ENCODE results near the gene TRIM47. TPM values are rescaled to one million over a fixed set of nuclear protein-coding genes. Genes with fewer than 3 reads are reported as not detected.

TRIM47 gene
- total and polyA plus RNA-seq, 4 donors: 6.9 to 18.5 (median 13.8) TPM

GRCh38 chr17:75825748-75826370, 52.5 kb downstream of the TRIM47 start:
- WGBS: 94% methylated on average over 12 of the region's 12 CpGs
- H3K9ac ChIP-seq (ENCODE audit: low read depth in 1 of 2, low read length in 2 of 2): no peak overlapping the region
- peaks cover 0 to 29% (median 15%) of the 10 kb centered on the region in 4 donors for H3K4me1 ChIP-seq (ENCODE audit: control insufficient read depth in 4 of 4, insufficient read depth in 4 of 4, low read length in 3 of 4)
- H3K4me3 ChIP-seq (ENCODE audit: low read depth in 1 of 3, low read length in 3 of 3): no peak overlapping the region
- no peaks in the 10 kb centered on the region for H3K9me3 ChIP-seq (ENCODE audit: control insufficient read depth in 4 of 4, low read length in 3 of 4)
- TF ChIP-seq TAF1 (conservative IDR thresholded peaks at IDR 0.05) (no peak), ZBTB33 (IDR thresholded peaks at IDR 0.05) (no peak), EGR1 (IDR thresholded peaks at IDR 0.05; ENCODE audit: low read depth in 2 of 2) (no peak), JUND (IDR thresholded peaks at IDR 0.05) (no peak)
- no peaks in the 10 kb centered on the region for H3K27me3 ChIP-seq (ENCODE audit: control insufficient read depth in 4 of 4, insufficient read depth in 4 of 4, low read length in 3 of 4)
- peaks cover 4 to 22% (median 7%) of the 10 kb centered on the region in 4 donors for H3K36me3 ChIP-seq (ENCODE audit: control insufficient read depth in 4 of 4, insufficient read depth in 3 of 4, low read depth in 1 of 4, low read length in 3 of 4)
- H3K27ac ChIP-seq (ENCODE audit: low read depth in 1 of 2, low read length in 2 of 2): no peak overlapping the region
- DNase-seq (ENCODE audit: low spot score): no peak

- H3K4me3 ChIP-seq (ENCODE audit: low read depth in 1 of 3, low read length in 3 of 3): no peak overlapping the region
- H3K9me3 ChIP-seq (ENCODE audit: control insufficient read depth in 4 of 4, low read length in 3 of 4): no peaks in the 10 kb centered on the region
- TF ChIP-seq, protein P1, sequence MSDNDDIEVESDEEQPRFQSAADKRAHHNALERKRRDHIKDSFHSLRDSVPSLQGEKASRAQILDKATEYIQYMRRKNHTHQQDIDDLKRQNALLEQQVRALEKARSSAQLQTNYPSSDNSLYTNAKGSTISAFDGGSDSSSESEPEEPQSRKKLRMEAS (IDR thresholded peaks at IDR 0.05): no peak
- TF ChIP-seq JUND (IDR thresholded peaks at IDR 0.05): no peak
- TF ChIP-seq FOXA1 (IDR thresholded peaks at IDR 0.05): no peak
- TF ChIP-seq, protein P2, sequence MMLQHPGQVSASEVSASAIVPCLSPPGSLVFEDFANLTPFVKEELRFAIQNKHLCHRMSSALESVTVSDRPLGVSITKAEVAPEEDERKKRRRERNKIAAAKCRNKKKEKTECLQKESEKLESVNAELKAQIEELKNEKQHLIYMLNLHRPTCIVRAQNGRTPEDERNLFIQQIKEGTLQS (IDR thresholded peaks at IDR 0.05): no peak
- TF ChIP-seq EGR1 (IDR thresholded peaks at IDR 0.05; ENCODE audit: low read depth in 2 of 2): no peak
- no peak for TF ChIP-seq HNF4G (IDR thresholded peaks at IDR 0.05)
- TF ChIP-seq RAD21 (IDR thresholded peaks at IDR 0.05): no peak
- no peak for TF ChIP-seq FOXA2 (IDR thresholded peaks at IDR 0.05)
- TF ChIP-seq HNF4A (conservative IDR thresholded peaks at IDR 0.05): no peak
- TF ChIP-seq, protein P3, sequence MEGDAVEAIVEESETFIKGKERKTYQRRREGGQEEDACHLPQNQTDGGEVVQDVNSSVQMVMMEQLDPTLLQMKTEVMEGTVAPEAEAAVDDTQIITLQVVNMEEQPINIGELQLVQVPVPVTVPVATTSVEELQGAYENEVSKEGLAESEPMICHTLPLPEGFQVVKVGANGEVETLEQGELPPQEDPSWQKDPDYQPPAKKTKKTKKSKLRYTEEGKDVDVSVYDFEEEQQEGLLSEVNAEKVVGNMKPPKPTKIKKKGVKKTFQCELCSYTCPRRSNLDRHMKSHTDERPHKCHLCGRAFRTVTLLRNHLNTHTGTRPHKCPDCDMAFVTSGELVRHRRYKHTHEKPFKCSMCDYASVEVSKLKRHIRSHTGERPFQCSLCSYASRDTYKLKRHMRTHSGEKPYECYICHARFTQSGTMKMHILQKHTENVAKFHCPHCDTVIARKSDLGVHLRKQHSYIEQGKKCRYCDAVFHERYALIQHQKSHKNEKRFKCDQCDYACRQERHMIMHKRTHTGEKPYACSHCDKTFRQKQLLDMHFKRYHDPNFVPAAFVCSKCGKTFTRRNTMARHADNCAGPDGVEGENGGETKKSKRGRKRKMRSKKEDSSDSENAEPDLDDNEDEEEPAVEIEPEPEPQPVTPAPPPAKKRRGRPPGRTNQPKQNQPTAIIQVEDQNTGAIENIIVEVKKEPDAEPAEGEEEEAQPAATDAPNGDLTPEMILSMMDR (IDR thresholded peaks at IDR 0.05; ENCODE audit: low read depth, low read length, missing input control): no peak
- TF ChIP-seq RXRA (IDR thresholded peaks at IDR 0.05): no peak
- TF ChIP-seq NR2F2 (IDR thresholded peaks at IDR 0.05): no peak
- TF ChIP-seq TAF1 (conservative IDR thresholded peaks at IDR 0.05): no peak
- TF ChIP-seq ZBTB33 (IDR thresholded peaks at IDR 0.05): no peak
- H3K36me3 ChIP-seq (ENCODE audit: control insufficient read depth in 4 of 4, insufficient read depth in 3 of 4, low read depth in 1 of 4, low read length in 3 of 4): peaks cover 8 to 28% (median 10%) of the 10 kb centered on the region in 4 donors
- H3K4me1 ChIP-seq (ENCODE audit: control insufficient read depth in 4 of 4, insufficient read depth in 4 of 4, low read length in 3 of 4): peaks cover 0 to 29% (median 15%) of the 10 kb centered on the region in 4 donors
- WGBS: 96% methylated on average over 13 of the region's 13 CpGs
- H3K9ac ChIP-seq (ENCODE audit: low read depth in 1 of 2, low read length in 2 of 2): no peak overlapping the region
- no peaks in the 10 kb centered on the region for H3K27me3 ChIP-seq (ENCODE audit: control insufficient read depth in 4 of 4, insufficient read depth in 4 of 4, low read length in 3 of 4)
- no peak overlapping the region for H3K27ac ChIP-seq (ENCODE audit: low read depth in 1 of 2, low read length in 2 of 2)
- no peak for DNase-seq (ENCODE audit: low spot score)
Observed at GRCh38 chr17:75825149-75825552, 53.2 kb downstream of the TRIM47 start.
